Activated T-helper 9 cell treated with anti-CD3 and anti-CD28 coated beads, Interleukin-2, amount 50 U/mL, for 16 hours (primary cell): ENCODE data around the gene TMEM244.
"Not testable (repeated sequence)": the region's sequence is repeated elsewhere in the genome, so short reads cannot be mapped to it uniquely, and the experiment has no call there.

Experiments used
- DNase-seq: peaks from one replicate; pipeline ENCODE4 v3.0.0-alpha.2; 2020; ENCODE audit warnings: low read depth

TMEM244 gene

GRCh38 chr6:129866688-129867087 lies 5.6 kb upstream of the TMEM244 start:
- no peak for DNase-seq

GRCh38 chr6:129866256-129866655 lies 5.1 kb upstream of the TMEM244 start:
- no peak for DNase-seq

- no peak for DNase-seq
These were observed 3.9 kb upstream of the TMEM244 start for GRCh38 chr6:129865013-129865412.

GRCh38 chr6:129863664-129864063 lies 2.5 kb upstream of the TMEM244 start:
- DNase-seq, result no peak

DNA sequence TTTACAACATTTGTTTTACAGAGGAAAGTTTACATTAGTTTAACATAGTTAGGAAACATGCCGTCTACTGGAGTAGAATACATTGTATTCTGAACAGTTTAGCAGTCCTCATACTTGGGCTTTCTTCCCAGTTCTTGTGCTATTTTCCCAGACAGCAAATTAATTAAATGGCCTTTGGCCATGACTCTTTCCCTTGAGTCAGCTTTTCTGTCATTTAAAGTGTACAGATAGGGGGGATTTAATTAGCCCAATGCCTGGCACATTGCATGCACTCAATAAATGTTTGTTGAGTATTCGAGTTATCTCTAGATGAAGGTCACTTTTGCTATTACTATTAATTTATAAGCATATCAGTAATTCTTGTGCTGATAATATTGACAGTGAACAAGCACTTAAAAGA lies 1.6 kb downstream of the TMEM244 start:
- DNase-seq, result no peak

DNA sequence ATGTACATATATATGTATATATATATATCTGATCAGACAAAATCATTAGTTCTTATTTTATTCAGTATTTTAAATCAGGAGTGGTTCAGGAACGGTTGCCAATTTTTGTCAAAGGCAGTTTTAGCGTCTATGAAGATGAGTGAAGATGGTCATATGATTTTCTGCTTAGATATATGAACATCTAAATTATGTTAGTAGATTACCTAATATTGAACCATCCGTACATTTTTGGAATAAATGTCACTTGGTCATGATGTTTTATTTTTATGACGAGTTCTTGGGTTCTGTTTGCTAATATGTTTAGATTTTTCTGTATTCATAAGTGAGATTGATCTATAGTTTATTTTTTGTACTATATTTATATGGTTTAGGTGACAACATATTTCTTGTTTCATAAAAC lies 3.3 kb downstream of the TMEM244 start:
- DNase-seq, result no peak

GRCh38 chr6:129853996-129854711 lies 7.0 kb downstream of the TMEM244 start:
- DNase-seq, result no peak

DNA sequence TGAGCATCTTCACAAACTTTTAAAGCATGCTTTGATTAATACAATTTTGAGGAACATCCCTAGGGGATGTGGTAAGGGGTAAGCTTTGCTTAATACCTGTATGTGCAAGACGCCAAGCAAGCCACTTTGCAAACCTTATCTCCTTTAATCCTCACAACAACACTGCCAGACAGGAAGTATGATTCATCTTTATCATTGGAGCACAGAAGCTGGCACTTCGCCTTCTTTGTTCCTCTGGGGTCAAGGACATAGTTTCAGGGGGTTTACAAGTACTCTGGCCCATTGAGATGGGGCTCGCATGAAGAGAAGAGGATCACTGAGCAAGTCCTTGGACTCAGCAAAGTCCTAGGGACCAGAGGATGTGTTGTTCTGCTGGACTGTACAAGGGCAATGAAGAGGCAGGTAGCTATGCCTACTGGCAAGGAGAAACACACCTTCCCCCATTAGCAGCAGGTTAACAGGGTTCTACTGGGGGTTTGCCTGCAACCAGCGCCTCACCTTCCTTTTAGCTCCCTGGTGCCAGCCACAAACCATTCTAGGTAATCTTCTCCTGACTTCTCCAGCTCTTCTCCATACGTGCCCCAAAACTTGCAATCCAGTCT lies 8.8 kb downstream of the TMEM244 start:
- DNase-seq, result no peak

DNA sequence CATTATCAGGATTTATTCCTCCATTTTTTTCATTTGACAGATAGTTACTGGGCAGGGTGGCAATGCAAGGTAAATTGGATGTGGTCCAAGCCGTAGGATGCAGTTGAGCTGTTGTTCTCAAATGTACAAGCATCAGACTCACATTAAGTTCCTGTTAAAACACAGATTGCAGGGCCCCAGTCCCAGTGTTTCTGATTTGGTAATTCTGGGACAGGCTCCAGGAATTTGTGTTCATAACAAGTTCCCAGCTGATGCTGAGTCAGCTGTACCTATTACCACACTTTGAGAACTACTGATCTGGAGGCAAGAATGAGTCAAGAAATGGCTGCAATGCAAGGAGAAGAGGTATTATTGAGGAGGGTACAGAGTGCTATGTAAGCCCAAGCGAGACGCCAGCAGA lies 11.7 kb downstream of the TMEM244 start:
- DNase-seq, result no peak

DNA sequence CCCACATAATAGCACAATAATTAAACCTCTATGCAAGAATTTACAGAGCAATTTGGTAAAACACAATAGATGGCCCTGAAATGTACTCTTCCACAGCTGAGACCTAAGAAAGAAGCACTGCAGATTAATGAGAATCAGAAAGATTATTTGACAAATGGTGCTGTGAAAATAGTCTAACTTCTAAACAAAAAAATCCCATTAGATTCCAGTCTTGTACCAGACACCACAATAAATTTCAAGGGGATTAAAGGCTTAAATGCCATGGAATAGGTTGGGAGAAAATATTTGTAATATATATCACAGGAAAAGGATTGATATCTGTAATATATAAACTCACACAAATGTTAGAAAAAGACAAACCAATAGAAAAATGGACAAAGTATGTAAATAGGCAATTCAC lies 14.4 kb downstream of the TMEM244 start:
- DNase-seq, result no peak

- no peak for DNase-seq
These were observed 15.4 kb downstream of the TMEM244 start for GRCh38 chr6:129845696-129846095.

DNA sequence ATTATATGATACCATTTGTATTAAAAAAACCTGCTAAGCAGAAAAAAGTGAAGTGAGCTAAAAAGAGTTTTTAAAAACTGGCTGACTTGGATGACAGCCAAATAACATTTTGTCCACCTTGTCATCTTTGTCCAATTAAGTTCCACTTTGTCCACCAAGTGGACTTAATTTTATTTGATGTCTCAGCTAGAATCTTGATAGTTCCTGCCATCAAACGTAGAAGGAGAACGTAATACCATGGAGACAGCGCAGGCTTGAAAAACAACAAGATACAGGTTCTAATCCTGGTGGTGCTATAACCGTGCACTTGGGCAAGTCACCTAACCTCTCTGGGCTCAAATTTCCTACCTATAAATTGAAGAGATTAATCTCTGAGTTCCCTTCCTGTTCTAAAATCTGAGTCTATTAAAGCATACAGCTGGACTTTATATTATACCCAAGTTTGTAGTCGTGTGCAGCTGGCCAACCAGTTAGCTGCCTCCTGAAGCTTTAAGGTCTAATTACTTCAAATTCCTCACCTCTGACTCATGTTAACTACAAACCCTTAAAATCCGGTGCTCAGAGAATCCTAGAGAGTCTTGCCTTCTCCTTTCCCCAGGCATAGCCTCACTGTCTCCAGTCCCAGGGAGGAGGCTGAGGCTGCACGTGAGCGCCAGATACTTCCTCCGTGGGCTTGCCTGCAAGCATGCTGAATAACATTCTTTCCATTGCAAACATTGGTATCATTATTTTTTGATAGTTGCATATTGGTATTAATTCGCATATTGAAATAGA lies 16.8 kb downstream of the TMEM244 start:
- no peak for DNase-seq

DNA sequence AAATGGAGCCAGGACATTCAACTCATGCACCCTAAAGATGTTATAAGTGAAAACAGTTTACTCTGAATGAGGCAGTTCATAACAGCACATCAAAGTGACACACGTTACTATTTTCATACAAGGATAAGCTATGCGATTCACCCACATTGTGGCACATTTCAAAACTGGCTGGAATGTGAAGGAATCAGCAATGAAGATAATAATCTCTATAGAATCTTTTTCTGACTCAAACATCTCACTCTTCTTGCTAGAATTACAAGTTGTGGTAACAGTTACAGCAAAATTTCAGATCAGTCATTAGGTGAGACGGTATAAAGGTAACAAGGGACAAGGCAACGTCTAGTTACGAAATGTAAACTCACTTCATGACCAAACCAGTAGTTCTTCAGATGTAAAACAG lies 17.5 kb downstream of the TMEM244 start:
- DNase-seq, result no peak

DNA sequence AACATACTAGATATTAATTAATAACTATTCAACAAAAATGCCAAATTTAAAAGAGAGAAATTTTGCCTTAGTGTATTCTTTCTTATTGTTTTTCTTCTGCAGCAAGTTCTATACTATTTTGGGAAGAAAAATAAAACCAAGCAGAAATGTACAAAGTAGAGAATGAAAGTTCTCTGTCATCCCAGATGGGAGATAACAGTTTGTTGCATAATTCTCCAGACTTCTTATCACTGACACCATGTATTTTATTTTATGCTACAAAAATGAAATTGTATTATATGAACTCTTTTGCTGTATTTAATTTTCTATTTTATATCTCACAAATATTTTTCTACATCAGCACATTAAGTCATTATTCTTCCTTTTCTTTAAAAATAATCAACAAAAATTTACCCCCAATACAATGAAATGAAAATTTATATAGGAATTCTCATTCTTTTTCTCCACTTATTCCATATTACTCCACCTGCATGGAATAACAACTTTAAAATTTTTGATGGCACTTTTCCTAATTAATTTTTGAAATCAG lies 18.2 kb downstream of the TMEM244 start:
- DNase-seq, result no peak

GRCh38 chr6:129842137-129842536 lies 19.0 kb downstream of the TMEM244 start:
- no peak for DNase-seq

- not testable (repeated sequence) for DNase-seq
These were observed 21.6 kb downstream of the TMEM244 start for GRCh38 chr6:129839562-129839961.

DNA sequence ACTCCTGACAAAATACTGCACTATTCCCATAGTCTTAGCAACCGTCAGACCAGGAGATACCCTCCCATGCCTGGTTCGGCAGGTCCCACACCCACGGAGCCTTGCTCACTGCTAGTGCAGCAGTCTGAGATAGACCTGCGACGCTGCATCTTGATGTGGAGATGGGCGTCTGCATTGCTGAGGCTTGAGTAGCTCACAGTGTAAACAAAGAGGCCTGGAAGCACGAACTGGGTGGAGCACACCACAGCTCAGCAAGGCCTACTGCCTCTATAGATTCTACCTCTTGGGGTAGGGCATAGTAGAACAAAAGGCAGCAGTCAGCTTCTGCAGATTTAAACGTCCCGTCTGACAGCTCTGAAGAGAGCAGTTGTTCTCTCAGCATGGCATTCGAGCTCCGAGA lies 25.4 kb downstream of the TMEM244 start:
- no peak for DNase-seq

DNA sequence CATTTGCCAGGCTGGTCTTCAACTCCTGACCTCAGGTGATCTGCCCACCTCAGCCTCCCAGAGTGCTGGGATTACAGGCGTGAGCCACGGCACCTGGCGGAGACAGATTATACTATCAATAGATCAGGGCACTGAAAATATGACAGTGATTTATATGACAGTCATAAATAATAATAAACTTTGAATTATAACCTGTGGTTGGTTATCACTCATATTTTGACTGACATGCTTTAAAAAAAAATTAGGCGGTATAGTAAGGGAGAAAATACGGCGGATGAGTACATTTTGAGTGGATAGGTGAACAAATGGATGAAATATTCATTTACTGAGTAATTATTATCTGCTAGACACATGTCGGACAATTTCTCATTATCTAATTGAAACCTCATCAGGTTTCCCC lies 28.8 kb downstream of the TMEM244 start:
- DNase-seq, result no peak

DNA sequence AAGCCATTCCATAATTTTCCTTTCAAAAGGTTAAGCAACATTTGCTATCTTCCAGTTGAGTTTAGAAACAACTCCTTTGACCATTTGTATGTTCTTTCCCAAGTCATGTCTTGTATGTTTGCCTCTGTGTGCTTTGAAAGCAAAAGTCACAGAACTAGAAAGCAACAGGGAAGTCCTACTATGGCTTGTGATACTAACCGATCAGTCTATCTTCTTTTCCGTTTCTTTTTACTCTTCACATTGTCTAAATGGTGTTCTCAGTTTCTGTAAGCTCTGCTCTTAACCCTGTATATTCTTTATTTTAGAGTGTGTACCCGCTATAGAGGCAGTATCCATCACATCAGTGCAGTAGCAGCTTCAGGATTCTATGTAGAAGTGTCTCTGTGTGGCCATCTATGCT lies 32.9 kb downstream of the TMEM244 start:
- DNase-seq, result no peak

DNA sequence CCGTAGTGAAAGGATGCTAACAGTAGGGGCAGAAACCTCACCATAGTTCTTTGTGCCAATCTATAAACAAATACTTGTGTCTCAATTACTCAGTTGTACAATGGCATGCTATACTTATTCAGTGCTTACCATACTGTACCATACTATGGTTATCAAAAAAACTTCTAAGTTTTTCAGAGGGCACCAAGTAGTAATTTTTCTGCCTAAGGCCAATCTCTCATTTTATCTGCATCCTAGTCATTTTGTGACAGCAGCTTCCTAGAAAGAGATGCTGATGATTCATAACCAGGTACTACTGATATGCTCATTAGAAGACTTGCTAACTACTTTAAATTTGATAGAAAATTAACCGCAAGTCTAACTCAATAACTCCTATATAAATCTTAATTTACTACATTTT lies 42.9 kb downstream of the TMEM244 start:
- DNase-seq, result no peak

- no peak for DNase-seq
These were observed 43.3 kb downstream of the TMEM244 start for GRCh38 chr6:129817821-129818220.

DNA sequence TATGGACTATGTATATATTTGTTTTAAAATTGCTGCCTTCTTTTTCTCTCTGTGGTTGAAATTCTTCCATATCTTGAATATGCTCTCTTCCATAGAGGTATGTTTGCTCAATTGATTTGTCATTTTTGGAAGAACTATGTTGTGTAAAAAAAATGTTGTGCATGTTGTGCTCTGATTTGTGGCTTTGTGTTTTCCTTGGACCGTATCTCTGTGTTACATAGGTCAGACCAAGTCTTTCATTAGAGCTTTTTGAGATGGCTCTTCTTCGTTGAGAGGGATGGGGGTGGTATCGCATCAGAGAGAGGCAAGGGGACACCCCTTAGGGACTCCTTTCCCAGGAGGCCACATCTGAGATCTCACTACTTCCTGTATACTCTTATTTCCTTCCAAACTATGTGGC lies 43.8 kb downstream of the TMEM244 start:
- no peak for DNase-seq

DNA sequence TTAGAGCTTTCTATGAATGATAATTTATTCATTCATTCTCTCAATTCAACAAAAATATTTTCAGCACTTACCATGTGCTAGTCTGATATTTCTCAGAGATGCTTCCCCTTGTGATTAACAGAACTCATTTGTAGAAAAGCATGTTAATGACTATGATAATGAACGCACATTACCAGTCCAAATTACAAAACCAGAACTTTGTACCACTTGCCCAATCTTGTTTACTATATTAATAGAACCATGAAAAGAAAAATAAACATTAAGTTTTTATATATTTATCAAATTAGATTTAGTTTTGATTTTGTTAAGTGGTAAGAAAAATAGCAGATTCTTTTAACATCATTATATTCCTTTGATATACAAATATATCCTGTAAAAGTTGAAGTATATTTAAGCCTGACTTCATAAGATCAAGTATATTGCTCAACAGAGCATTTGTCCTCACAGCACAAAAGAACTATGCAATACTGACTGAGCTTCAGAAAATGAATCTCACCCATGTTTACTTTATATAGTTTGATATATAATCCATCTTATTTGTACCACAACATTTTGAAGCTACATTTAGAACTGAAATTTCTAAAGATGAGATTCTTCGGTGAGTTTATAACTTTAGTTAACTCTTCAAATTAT lies 48.9 kb downstream of the TMEM244 start:
- DNase-seq, result no peak
